Gastrocnemius medialis (tissue), 4 donors: ENCODE data around the gene UBE3A. TPM values are rescaled to one million over a fixed set of nuclear protein-coding genes. Genes with fewer than 3 reads are reported as not detected.
A peak's percentile ranks its signal among the peaks of the same experiment; 100 is the strongest.

Source experiments
- ATAC-seq, 2 donors: fragments of 150-250 bp; one replicate each; pipeline ENCODE4 v1.9.1; 2016
- DNase-seq, 2 donors: peaks; one replicate each; pipeline ENCODE4 v3.0.0-alpha.2; 2019
- H3K27ac ChIP-seq, 4 donors: fragments of 200-600 bp; sonication (generic); 1 replicate in 1 of 4; 2 replicates in 3 of 4; pipeline ENCODE4 v1.5.1; 2016 to 2018; ENCODE audit warnings: mild to moderate bottlenecking in 2 of 4, moderate library complexity in 1 of 4
- H3K27me3 ChIP-seq, 3 donors: fragments of 200-600 bp; sonication (generic) in 2 of 3; 1 replicate in 1 of 3; 2 replicates in 2 of 3; pipeline versions ENCODE4 v1.5.1 to v1.6.0; 2016 to 2019; ENCODE audit warnings: mild to moderate bottlenecking in 1 of 3, moderate library complexity in 1 of 3
- H3K36me3 ChIP-seq, 2 donors: fragments of 200-600 bp; sonication (generic) in 1 of 2; one replicate each; pipeline ENCODE4 v1.5.1; 2017 to 2018
- H3K4me1 ChIP-seq, 2 donors: fragments of 200-600 bp; sonication (generic) in 1 of 2; one replicate each; pipeline ENCODE4 v1.5.1; 2016 to 2017; ENCODE audit warnings: mild to moderate bottlenecking in 2 of 2
- H3K4me3 ChIP-seq, 4 donors: fragments of 200-600 bp; sonication (generic) in 3 of 4; 1 replicate in 1 of 4; 2 replicates in 3 of 4; pipeline ENCODE4 v1.5.1; 2016 to 2019; ENCODE audit warnings: mild to moderate bottlenecking in 2 of 4
- H3K9me3 ChIP-seq, 3 donors: fragments of 200-600 bp; sonication (generic) in 2 of 3; 1 replicate in 1 of 3; 2 replicates in 2 of 3; pipeline ENCODE4 v1.5.1; 2016 to 2019
- POLR2A ChIP-seq, 2 donors: fragments of 450-650 bp; IDR thresholded peaks; one replicate each; pipeline ENCODE4 v1.6.1; 2017; ENCODE audit warnings: antibody characterized with exemption in 2 of 2, mild to moderate bottlenecking in 2 of 2, moderate library complexity in 2 of 2
- in situ Hi-C, 4 donors: fragments of 200-750 bp; cut with MboI; loops; one replicate each; pipeline versions ENCODE4 v1.15.0 to v1.8.0; 2017; ENCODE audit warnings: low sequenced_read_pairs in 4 of 4
- intact Hi-C: fragments of 100-400 bp; cut with DNase I; formaldehyde crosslinking; loops from one replicate; pipeline ENCODE4 v1.15.1; 2023; ENCODE audit warnings: low total_unique reads
- total RNA-seq, 4 donors: library from RNA; depleted of rRNA; stranded (reverse); fragments of >200 nt; gene quantifications; one replicate each; pipeline versions ENCODE4 v1.1.0 to v1.2.3, GENCODE V29; 2016
- TF ChIP-seq, protein P1 (sequence below), 5 experiments: fragments of 450-650 bp in 3 of 5; fragments of 200-600 bp in 2 of 5; sonication (generic) in 2 of 5; IDR thresholded peaks in 4 of 5; conservative IDR thresholded peaks in 1 of 5; 1 replicate in 4 of 5; 2 replicates in 1 of 5; pipeline ENCODE4 v1.5.1; 2016 to 2019; ENCODE audit warnings: antibody characterized with exemption in 5 of 5, mild to moderate bottlenecking in 3 of 5, moderate library complexity in 3 of 5

The UBE3A gene
- total RNA-seq, 4 donors from 2014 or later, result 107 to 154 (median 130) TPM

DNA sequence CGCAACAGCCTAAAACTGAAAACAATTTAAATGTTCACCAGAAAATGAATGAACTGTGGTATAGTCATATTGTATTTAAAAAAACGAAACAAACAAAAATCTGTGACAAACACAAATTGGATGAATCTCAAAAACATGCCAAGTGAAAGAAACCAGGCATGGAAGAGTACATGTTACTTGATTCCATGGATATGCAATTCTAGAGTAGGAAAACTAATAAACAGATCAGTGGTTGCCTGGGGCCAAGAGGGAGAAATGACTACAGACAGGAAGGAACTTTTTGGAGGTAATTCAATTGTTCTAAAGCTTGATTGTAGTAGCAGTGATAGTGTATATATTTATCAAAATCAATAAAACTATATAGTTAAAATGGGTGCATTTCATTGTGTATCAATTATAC is 16.8 kb downstream of the UBE3A start:
- no peak for TF ChIP-seq POLR2A (IDR thresholded peaks at IDR 0.05)
- TF ChIP-seq, protein P1, sequence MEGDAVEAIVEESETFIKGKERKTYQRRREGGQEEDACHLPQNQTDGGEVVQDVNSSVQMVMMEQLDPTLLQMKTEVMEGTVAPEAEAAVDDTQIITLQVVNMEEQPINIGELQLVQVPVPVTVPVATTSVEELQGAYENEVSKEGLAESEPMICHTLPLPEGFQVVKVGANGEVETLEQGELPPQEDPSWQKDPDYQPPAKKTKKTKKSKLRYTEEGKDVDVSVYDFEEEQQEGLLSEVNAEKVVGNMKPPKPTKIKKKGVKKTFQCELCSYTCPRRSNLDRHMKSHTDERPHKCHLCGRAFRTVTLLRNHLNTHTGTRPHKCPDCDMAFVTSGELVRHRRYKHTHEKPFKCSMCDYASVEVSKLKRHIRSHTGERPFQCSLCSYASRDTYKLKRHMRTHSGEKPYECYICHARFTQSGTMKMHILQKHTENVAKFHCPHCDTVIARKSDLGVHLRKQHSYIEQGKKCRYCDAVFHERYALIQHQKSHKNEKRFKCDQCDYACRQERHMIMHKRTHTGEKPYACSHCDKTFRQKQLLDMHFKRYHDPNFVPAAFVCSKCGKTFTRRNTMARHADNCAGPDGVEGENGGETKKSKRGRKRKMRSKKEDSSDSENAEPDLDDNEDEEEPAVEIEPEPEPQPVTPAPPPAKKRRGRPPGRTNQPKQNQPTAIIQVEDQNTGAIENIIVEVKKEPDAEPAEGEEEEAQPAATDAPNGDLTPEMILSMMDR (IDR thresholded peaks at IDR 0.05 in 4 of 5, conservative IDR thresholded peaks at IDR 0.05 in 1 of 5), result no peak
- no peak for ATAC-seq
- Histone ChIP-seq H3K4me3 (no peak overlapping the region), H3K27me3 (no peaks in the 10 kb centered on the region), H3K4me1 (peaks cover 27 to 37% of the 10 kb centered on the region in 2 donors), H3K27ac (peak overlapping the region in 1 of 4 donors; percentile 28), H3K36me3 (no peaks in the 10 kb centered on the region), H3K9me3 (no peaks in the 10 kb centered on the region)
- intact Hi-C loops (no loop called here), in situ Hi-C loops (no loop called here)
- DNase-seq, result no peak

DNA sequence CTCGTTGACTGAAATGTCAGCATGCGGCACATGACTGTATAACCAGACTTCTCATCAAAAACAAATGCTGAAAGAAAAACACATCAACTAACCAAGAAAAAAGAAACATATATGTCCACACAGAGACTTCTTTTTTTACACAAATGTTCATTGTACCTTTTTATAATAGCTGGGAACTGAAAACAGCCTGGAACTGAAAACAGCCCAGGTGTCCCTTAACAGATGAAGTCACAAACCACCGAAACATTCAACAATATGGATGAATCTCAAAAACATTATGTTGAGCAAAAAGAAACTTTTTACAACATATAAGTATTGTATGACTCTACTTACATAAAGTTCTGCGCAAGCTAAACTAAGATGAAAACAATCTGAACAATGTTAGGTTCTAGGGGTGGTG is 20.6 kb downstream of the UBE3A start:
- intact Hi-C loops, result no loop called here
- DNase-seq (no peak), ATAC-seq (no peak)
- in situ Hi-C loops, result loop anchor here in 1 of 4 donors (10.0 kb wide), 1 partner anchor 53 kb away; no protein-coding TSS in a partner anchor
- Histone ChIP-seq H3K4me1 (peaks cover 32 to 35% of the 10 kb centered on the region in 2 donors), H3K4me3 (no peak overlapping the region), H3K27ac (no peak overlapping the region), H3K9me3 (no peaks in the 10 kb centered on the region), H3K36me3 (no peaks in the 10 kb centered on the region), H3K27me3 (no peaks in the 10 kb centered on the region)
- TF ChIP-seq POLR2A (IDR thresholded peaks at IDR 0.05), result no peak
- TF ChIP-seq, protein P1 (IDR thresholded peaks at IDR 0.05 in 4 of 5, conservative IDR thresholded peaks at IDR 0.05 in 1 of 5), result no peak

GRCh38 chr15:25417604-25418003 is 21.2 kb downstream of the UBE3A start:
- H3K36me3 ChIP-seq, result no peaks in the 10 kb centered on the region
- in situ Hi-C loops (loop anchor here in 1 of 4 donors (10.0 kb wide), 1 partner anchor 53 kb away; no protein-coding TSS in a partner anchor), intact Hi-C loops (no loop called here)
- H3K27ac ChIP-seq, result no peak overlapping the region
- H3K9me3 ChIP-seq, result no peaks in the 10 kb centered on the region
- H3K4me1 ChIP-seq, result peaks cover 34 to 38% of the 10 kb centered on the region in 2 donors
- TF ChIP-seq, protein P1 (IDR thresholded peaks at IDR 0.05 in 4 of 5, conservative IDR thresholded peaks at IDR 0.05 in 1 of 5), result no peak
- TF ChIP-seq POLR2A (IDR thresholded peaks at IDR 0.05), result no peak
- no peak for DNase-seq
- ATAC-seq, result no peak
- H3K27me3 ChIP-seq, result no peaks in the 10 kb centered on the region
- no peak overlapping the region for H3K4me3 ChIP-seq

DNA sequence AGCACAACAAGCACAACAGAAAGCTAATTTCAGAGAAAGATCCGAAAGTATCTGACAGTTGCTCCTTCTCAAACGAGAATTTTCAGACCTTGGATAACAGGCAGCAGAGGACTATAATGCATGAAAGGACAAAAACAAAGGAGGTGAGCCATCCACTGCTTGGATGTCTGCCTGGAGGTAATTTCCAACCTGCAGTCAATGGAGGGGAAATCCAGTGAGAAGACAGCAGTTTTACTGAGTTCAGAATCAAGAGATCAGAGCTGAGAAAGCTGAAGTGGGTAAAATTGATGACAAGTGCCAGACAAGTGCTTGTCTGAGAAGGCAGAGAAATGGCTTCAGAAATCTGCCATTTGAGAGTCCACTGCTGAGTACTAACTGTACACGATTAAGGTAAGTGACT is 22.1 kb downstream of the UBE3A start:
- Histone ChIP-seq H3K27ac (peak overlapping the region in 1 of 4 donors; percentile 10), H3K27me3 (no peaks in the 10 kb centered on the region), H3K4me1 (peaks cover 36 to 43% of the 10 kb centered on the region in 2 donors), H3K4me3 (no peak overlapping the region), H3K9me3 (no peaks in the 10 kb centered on the region), H3K36me3 (no peaks in the 10 kb centered on the region)
- no peak for TF ChIP-seq POLR2A (IDR thresholded peaks at IDR 0.05)
- TF ChIP-seq, protein P1 (IDR thresholded peaks at IDR 0.05 in 4 of 5, conservative IDR thresholded peaks at IDR 0.05 in 1 of 5), result no peak
- in situ Hi-C loops, result loop anchor here in 1 of 4 donors (10.0 kb wide), 1 partner anchor 52 kb away; no protein-coding TSS in a partner anchor
- ATAC-seq (peak in 1 of 2 donors; percentile 24), DNase-seq (no peak)
- intact Hi-C loops, result no loop called here

DNA sequence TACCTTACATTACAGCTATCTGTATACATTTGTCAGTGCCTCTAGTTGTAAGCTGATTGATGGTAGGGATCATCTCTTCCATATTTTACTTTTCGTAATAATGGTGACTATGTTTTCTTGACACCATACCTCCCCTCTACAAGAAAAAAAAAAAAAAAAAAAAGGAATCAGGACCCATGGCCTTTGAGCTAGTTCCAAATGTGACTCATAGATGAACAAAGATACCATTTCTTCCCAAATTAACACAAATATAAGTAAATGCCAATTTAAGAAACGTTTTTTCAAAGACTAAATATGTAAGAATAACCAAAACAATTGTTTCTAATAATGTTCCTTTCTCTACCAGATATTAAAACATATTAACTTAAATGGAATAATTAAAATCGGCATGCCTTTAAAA is 23.1 kb downstream of the UBE3A start:
- intact Hi-C loops (no loop called here), in situ Hi-C loops (loop anchor here in 1 of 4 donors (10.0 kb wide), 1 partner anchor 51 kb away; no protein-coding TSS in a partner anchor)
- Histone ChIP-seq H3K9me3 (no peaks in the 10 kb centered on the region), H3K27ac (no peak overlapping the region), H3K36me3 (no peaks in the 10 kb centered on the region), H3K4me3 (no peak overlapping the region), H3K27me3 (no peaks in the 10 kb centered on the region), H3K4me1 (peaks cover 39 to 51% of the 10 kb centered on the region in 2 donors)
- TF ChIP-seq, protein P1 (IDR thresholded peaks at IDR 0.05 in 4 of 5, conservative IDR thresholded peaks at IDR 0.05 in 1 of 5), result no peak
- TF ChIP-seq POLR2A (IDR thresholded peaks at IDR 0.05), result no peak
- no peak for DNase-seq
- ATAC-seq, result no peak
